ENCODE results near the gene MYCBPAP. TPM values are rescaled to one million over a fixed set of nuclear protein-coding genes. Genes with fewer than 3 reads are reported as not detected.

The MYCBPAP gene
- total and polyA plus RNA-seq, 5 donors from 2014 or later, result 0.50 to 5.7 (median 1.0) TPM

GRCh38 chr17:50549969-50550368, 41.7 kb downstream of the MYCBPAP start:
- Mint-ChIP-seq H3K9me3 (no peaks in the 10 kb centered on the region), H3K27ac (no peak overlapping the region), H3K4me1 (peaks cover 0 to 14% (median 6%) of the 10 kb centered on the region in 4 donors), H3K27me3 (no peaks in the 10 kb centered on the region), H3K4me3 (peak overlapping the region in 1 of 4 donors; percentile 55), H3K36me3 (peaks cover 6% of the 10 kb centered on the region)
- H3K27ac ChIP-seq (ENCODE audit: insufficient read depth, low read length, poor library complexity, severe bottlenecking), result no peak overlapping the region
- no peaks in the 10 kb centered on the region for H3K9me3 ChIP-seq (ENCODE audit: control insufficient read depth in 2 of 2, low read length in 2 of 2)
- DNase-seq (no peak), ATAC-seq (ENCODE audit: low read depth in 2 of 2) (no peak)
- no peak overlapping the region for H3K4me3 ChIP-seq (ENCODE audit: low read depth, low read length)
- H3K4me1 ChIP-seq (ENCODE audit: control insufficient read depth, insufficient read depth, low read length, poor library complexity, severe bottlenecking), result peaks cover 8% of the 10 kb centered on the region
- no peaks in the 10 kb centered on the region for H3K36me3 ChIP-seq (ENCODE audit: control insufficient read depth, insufficient read depth, low read length)
- no peaks in the 10 kb centered on the region for H3K27me3 ChIP-seq (ENCODE audit: control insufficient read depth, insufficient read depth, low read length)

GRCh38 chr17:50550661-50551432, 42.6 kb downstream of the MYCBPAP start:
- Histone ChIP-seq H3K4me3 (ENCODE audit: low read depth, low read length) (no peak overlapping the region), H3K27me3 (ENCODE audit: control insufficient read depth, insufficient read depth, low read length) (no peaks in the 10 kb centered on the region), H3K9me3 (ENCODE audit: control insufficient read depth in 2 of 2, low read length in 2 of 2) (no peaks in the 10 kb centered on the region), H3K27ac (ENCODE audit: insufficient read depth, low read length, poor library complexity, severe bottlenecking) (no peak overlapping the region), H3K36me3 (ENCODE audit: control insufficient read depth, insufficient read depth, low read length) (no peaks in the 10 kb centered on the region), H3K4me1 (ENCODE audit: control insufficient read depth, insufficient read depth, low read length, poor library complexity, severe bottlenecking) (peaks cover 8% of the 10 kb centered on the region)
- Mint-ChIP-seq H3K4me3 (peak overlapping the region in 1 of 4 donors; percentile 40), H3K36me3 (peaks cover 6% of the 10 kb centered on the region), H3K9me3 (no peaks in the 10 kb centered on the region), H3K27me3 (no peaks in the 10 kb centered on the region), H3K4me1 (peaks cover 0 to 14% (median 6%) of the 10 kb centered on the region in 4 donors), H3K27ac (no peak overlapping the region)
- DNase-seq (no peak), ATAC-seq (ENCODE audit: low read depth in 2 of 2) (no peak)

- Histone ChIP-seq H3K4me3 (ENCODE audit: low read depth, low read length) (no peak overlapping the region), H3K27me3 (ENCODE audit: control insufficient read depth, insufficient read depth, low read length) (no peaks in the 10 kb centered on the region), H3K9me3 (ENCODE audit: control insufficient read depth in 2 of 2, low read length in 2 of 2) (no peaks in the 10 kb centered on the region), H3K27ac (ENCODE audit: insufficient read depth, low read length, poor library complexity, severe bottlenecking) (no peak overlapping the region), H3K36me3 (ENCODE audit: control insufficient read depth, insufficient read depth, low read length) (no peaks in the 10 kb centered on the region), H3K4me1 (ENCODE audit: control insufficient read depth, insufficient read depth, low read length, poor library complexity, severe bottlenecking) (peaks cover 8% of the 10 kb centered on the region)
- H3K9me3 Mint-ChIP-seq, result no peaks in the 10 kb centered on the region
- no peak overlapping the region for H3K4me3 Mint-ChIP-seq
- H3K36me3 Mint-ChIP-seq, result peaks cover 6% of the 10 kb centered on the region
- H3K27me3 Mint-ChIP-seq, result peaks cover 4% of the 10 kb centered on the region
- no peak for DNase-seq
- no peak for ATAC-seq (ENCODE audit: low read depth in 2 of 2)
- H3K27ac Mint-ChIP-seq, result no peak overlapping the region
- H3K4me1 Mint-ChIP-seq, result peaks cover 0 to 12% (median 5%) of the 10 kb centered on the region in 4 donors
These were observed 43.2 kb downstream of the MYCBPAP start for GRCh38 chr17:50551433-50551815.

- Histone ChIP-seq H3K27ac (ENCODE audit: insufficient read depth, low read length, poor library complexity, severe bottlenecking) (no peak overlapping the region), H3K4me3 (ENCODE audit: low read depth, low read length) (no peak overlapping the region), H3K27me3 (ENCODE audit: control insufficient read depth, insufficient read depth, low read length) (no peaks in the 10 kb centered on the region), H3K4me1 (ENCODE audit: control insufficient read depth, insufficient read depth, low read length, poor library complexity, severe bottlenecking) (peaks cover 8% of the 10 kb centered on the region), H3K36me3 (ENCODE audit: control insufficient read depth, insufficient read depth, low read length) (no peaks in the 10 kb centered on the region), H3K9me3 (ENCODE audit: control insufficient read depth in 2 of 2, low read length in 2 of 2) (no peaks in the 10 kb centered on the region)
- Mint-ChIP-seq H3K9me3 (no peaks in the 10 kb centered on the region), H3K27me3 (peaks cover 5% of the 10 kb centered on the region), H3K4me3 (no peak overlapping the region), H3K4me1 (peaks cover 0 to 9% (median 4%) of the 10 kb centered on the region in 4 donors), H3K27ac (no peak overlapping the region), H3K36me3 (peaks cover 6% of the 10 kb centered on the region)
- DNase-seq, result no peak
- ATAC-seq (ENCODE audit: low read depth in 2 of 2), result no peak
These were observed 43.6 kb downstream of the MYCBPAP start for GRCh38 chr17:50551884-50552283.

- DNase-seq (no peak), ATAC-seq (ENCODE audit: low read depth in 2 of 2) (no peak)
- peaks cover 0 to 12% (median 5%) of the 10 kb centered on the region in 4 donors for H3K4me1 Mint-ChIP-seq
- Histone ChIP-seq H3K4me3 (ENCODE audit: low read depth, low read length) (no peak overlapping the region), H3K36me3 (ENCODE audit: control insufficient read depth, insufficient read depth, low read length) (no peaks in the 10 kb centered on the region), H3K9me3 (ENCODE audit: control insufficient read depth in 2 of 2, low read length in 2 of 2) (no peaks in the 10 kb centered on the region), H3K27ac (ENCODE audit: insufficient read depth, low read length, poor library complexity, severe bottlenecking) (no peak overlapping the region), H3K27me3 (ENCODE audit: control insufficient read depth, insufficient read depth, low read length) (peaks cover 6% of the 10 kb centered on the region), H3K4me1 (ENCODE audit: control insufficient read depth, insufficient read depth, low read length, poor library complexity, severe bottlenecking) (peaks cover 7% of the 10 kb centered on the region)
- H3K27me3 Mint-ChIP-seq, result peaks cover 22% of the 10 kb centered on the region
- H3K27ac Mint-ChIP-seq, result no peak overlapping the region
- H3K9me3 Mint-ChIP-seq, result no peaks in the 10 kb centered on the region
- no peak overlapping the region for H3K4me3 Mint-ChIP-seq
- peaks cover 6% of the 10 kb centered on the region for H3K36me3 Mint-ChIP-seq
These were observed 46.0 kb downstream of the MYCBPAP start for GRCh38 chr17:50554201-50554600.

- peaks cover 0 to 21% (median 6%) of the 10 kb centered on the region in 4 donors for H3K4me1 Mint-ChIP-seq
- peak overlapping the region in 1 of 4 donors; percentile 28 for H3K4me3 Mint-ChIP-seq
- H3K36me3 ChIP-seq (ENCODE audit: control insufficient read depth, insufficient read depth, low read length), result no peaks in the 10 kb centered on the region
- peaks cover 3% of the 10 kb centered on the region for H3K36me3 Mint-ChIP-seq
- ATAC-seq (ENCODE audit: low read depth in 2 of 2) (no peak), DNase-seq (no peak)
- peaks cover 9% of the 10 kb centered on the region for H3K27me3 ChIP-seq (ENCODE audit: control insufficient read depth, insufficient read depth, low read length)
- no peak overlapping the region for H3K4me3 ChIP-seq (ENCODE audit: low read depth, low read length)
- H3K9me3 ChIP-seq (ENCODE audit: control insufficient read depth in 2 of 2, low read length in 2 of 2), result no peaks in the 10 kb centered on the region
- no peak overlapping the region for H3K27ac Mint-ChIP-seq
- H3K4me1 ChIP-seq (ENCODE audit: control insufficient read depth, insufficient read depth, low read length, poor library complexity, severe bottlenecking), result peaks cover 33% of the 10 kb centered on the region
- peaks cover 29% of the 10 kb centered on the region for H3K27me3 Mint-ChIP-seq
- H3K27ac ChIP-seq (ENCODE audit: insufficient read depth, low read length, poor library complexity, severe bottlenecking), result no peak overlapping the region
- no peaks in the 10 kb centered on the region for H3K9me3 Mint-ChIP-seq
These were observed 48.6 kb downstream of the MYCBPAP start for GRCh38 chr17:50556803-50557202.

- Histone ChIP-seq H3K27me3 (ENCODE audit: control insufficient read depth, insufficient read depth, low read length) (peaks cover 14% of the 10 kb centered on the region), H3K27ac (ENCODE audit: insufficient read depth, low read length, poor library complexity, severe bottlenecking) (no peak overlapping the region), H3K4me1 (ENCODE audit: control insufficient read depth, insufficient read depth, low read length, poor library complexity, severe bottlenecking) (peaks cover 39% of the 10 kb centered on the region), H3K36me3 (ENCODE audit: control insufficient read depth, insufficient read depth, low read length) (no peaks in the 10 kb centered on the region), H3K9me3 (ENCODE audit: control insufficient read depth in 2 of 2, low read length in 2 of 2) (no peaks in the 10 kb centered on the region), H3K4me3 (ENCODE audit: low read depth, low read length) (no peak overlapping the region)
- Mint-ChIP-seq H3K36me3 (peaks cover 3% of the 10 kb centered on the region), H3K27me3 (peaks cover 36% of the 10 kb centered on the region), H3K4me1 (peaks cover 0 to 27% (median 10%) of the 10 kb centered on the region in 4 donors), H3K27ac (no peak overlapping the region), H3K9me3 (no peaks in the 10 kb centered on the region), H3K4me3 (peak overlapping the region in 1 of 4 donors; percentile 49)
- DNase-seq, result no peak
- ATAC-seq (ENCODE audit: low read depth in 2 of 2), result no peak
These were observed 49.4 kb downstream of the MYCBPAP start for GRCh38 chr17:50557630-50558029.

GRCh38 chr17:50558091-50558490, 49.9 kb downstream of the MYCBPAP start:
- Mint-ChIP-seq H3K36me3 (peaks cover 3% of the 10 kb centered on the region), H3K4me3 (peak overlapping the region; percentile 8 to 88 (median 86)), H3K27ac (peak overlapping the region in 1 of 3 donors; percentile 48), H3K27me3 (peaks cover 41% of the 10 kb centered on the region), H3K9me3 (no peaks in the 10 kb centered on the region), H3K4me1 (peaks cover 0 to 27% (median 9%) of the 10 kb centered on the region in 4 donors)
- ATAC-seq (ENCODE audit: low read depth in 2 of 2) (no peak), DNase-seq (no peak)
- Histone ChIP-seq H3K4me3 (ENCODE audit: low read depth, low read length) (no peak overlapping the region), H3K27me3 (ENCODE audit: control insufficient read depth, insufficient read depth, low read length) (peaks cover 17% of the 10 kb centered on the region), H3K36me3 (ENCODE audit: control insufficient read depth, insufficient read depth, low read length) (no peaks in the 10 kb centered on the region), H3K4me1 (ENCODE audit: control insufficient read depth, insufficient read depth, low read length, poor library complexity, severe bottlenecking) (peaks cover 39% of the 10 kb centered on the region), H3K27ac (ENCODE audit: insufficient read depth, low read length, poor library complexity, severe bottlenecking) (no peak overlapping the region), H3K9me3 (ENCODE audit: control insufficient read depth in 2 of 2, low read length in 2 of 2) (no peaks in the 10 kb centered on the region)

Data from CD4-positive, CD25-positive, alpha-beta regulatory T cell (primary cell).